ENCODE measurements around the gene GAREM1. TPM values are rescaled to one million over a fixed set of nuclear protein-coding genes. Genes with fewer than 3 reads are reported as not detected.

GAREM1 gene
- total and polyA plus RNA-seq, 9 of the 15 experiments (the other 6 are each of a cell fraction or from before 2014, with no cell fraction given) = 0.03 to 0.33 (median 0.07) TPM; not detected in 1

GRCh38 chr18:32459361-32460101, 11.2 kb downstream of the GAREM1 start:
- POLR2A ChIA-PET = no interaction called here
- DNase-seq (ENCODE audit: extremely low read depth in 1 of 4, low spot score in 3 of 4) = no peak
- no peak overlapping the region for H3K9ac ChIP-seq (ENCODE audit: insufficient read depth in 1 of 2, low read depth in 2 of 2, low read length in 2 of 2)
- WGBS (ENCODE audit: insufficient coverage, low coverage, missing lambda C conversion rate) = 0% methylated on average over 4 of the region's 4 CpGs
- in situ Hi-C loops (cut with MboI) = no loop called here
- CTCF ChIA-PET (ENCODE audit: low intra/inter-chr PET ratio) = no interaction called here
- H3K9me1 ChIP-seq (ENCODE audit: control insufficient read depth, insufficient read depth, low read length) = no peaks in the 10 kb centered on the region
- FAIRE-seq = no peak
- intact Hi-C loops (cut with micrococcal nuclease) = no loop called here
- no peaks in the 10 kb centered on the region for H4K20me1 ChIP-seq (replicated peaks; ENCODE audit: control insufficient read depth, insufficient read depth, low read length)
- no peaks in the 10 kb centered on the region for H3K4me1 ChIP-seq (replicated peaks in 1 of 2; ENCODE audit: control insufficient read depth in 2 of 2, insufficient read depth in 2 of 2, low read length in 2 of 2)
- no peak for ATAC-seq
- no peaks in the 10 kb centered on the region for H3K36me3 ChIP-seq (ENCODE audit: control insufficient read depth, insufficient read depth, low read length)
- H3K27ac ChIP-seq (ENCODE audit: extremely low read depth, low read depth, low read length) = no peak overlapping the region
- TF ChIP-seq RAD51 (IDR thresholded peaks at IDR 0.05; ENCODE audit: borderline replicate concordance, low read depth) = no peak
- TF ChIP-seq ETV1 (tag; conservative IDR thresholded peaks at IDR 0.05; ENCODE audit: low read depth) = no peak
- no peak for TF ChIP-seq ZNF780A (CRISPR knock-in tag; IDR thresholded peaks at IDR 0.05)
- no peak for TF ChIP-seq VEZF1 (CRISPR knock-in tag; IDR thresholded peaks at IDR 0.05)
- no peak for TF ChIP-seq ZKSCAN1 (IDR thresholded peaks at IDR 0.05; ENCODE audit: low read depth, low read length)
- no peaks in the 10 kb centered on the region for H3K79me2 ChIP-seq (ENCODE audit: control insufficient read depth, insufficient read depth, low read length)
- H3K9me3 ChIP-seq (replicated peaks; ENCODE audit: control insufficient read depth, insufficient read depth, low read depth, low read length) = no peaks in the 10 kb centered on the region
- BruUV-seq (replicated peaks) = no TSS peak
- no peak overlapping the region for H3K4me3 ChIP-seq
- H2AFZ ChIP-seq (ENCODE audit: low read depth, low read length) = no peak overlapping the region
- no peaks in the 10 kb centered on the region for H3K27me3 ChIP-seq (ENCODE audit: control insufficient read depth in 2 of 2, insufficient read depth in 2 of 2, low read length in 2 of 2)
- H3K4me2 ChIP-seq (ENCODE audit: insufficient read depth, low read length) = no peak overlapping the region
